T-helper 17 cell (primary cell): ENCODE results near the gene TOMM40. TPM values are rescaled to one million over a fixed set of nuclear protein-coding genes. Genes with fewer than 3 reads are reported as not detected.

Source experiments
- total RNA-seq, 4 donors: library from RNA in 2 of 4; stranded (reverse) in 2 of 4; gene quantifications; one replicate each; pipeline ENCODE4 v1.2.3 and lab custom pipeline; 2022 to 2026

TOMM40 gene
- total RNA-seq, 2 donors from 2014 or later: 29.0 to 34.8 TPM

Other genes with a start within 250 kb of the TOMM40 start
- under 1 TPM; 0.70 to 0.94 TPM for gene PVR, start 247.3 kb upstream of the TOMM40 start, total RNA-seq
- under 1 TPM; 0.27 to 0.39 TPM for gene CEACAM19, start 219.8 kb upstream of the TOMM40 start, total RNA-seq
- gene CEACAM16, start 192.1 kb upstream of the TOMM40 start, total RNA-seq: not detected
- 100 to 1,000 TPM; 149 to 168 TPM for gene BCL3, start 142.5 kb upstream of the TOMM40 start, total RNA-seq
- gene CBLC, start 113.4 kb upstream of the TOMM40 start, total RNA-seq: not detected
- gene BCAM, start 82.2 kb upstream of the TOMM40 start, total RNA-seq: not detected
- gene NECTIN2, start 45.0 kb upstream of the TOMM40 start, total RNA-seq: 1 to 10 TPM; 2.5 to 5.2 TPM
- 1 to 10 TPM; 1.3 to 2.0 TPM for gene APOE, start 14.5 kb downstream of the TOMM40 start, total RNA-seq
- gene APOC1, start 23.4 kb downstream of the TOMM40 start, total RNA-seq: not detected
- gene APOC4, start 51.0 kb downstream of the TOMM40 start, total RNA-seq: not detected
- not detected for gene APOC2, start 54.8 kb downstream of the TOMM40 start, total RNA-seq
- gene CLPTM1, start 64.1 kb downstream of the TOMM40 start, total RNA-seq: 10 to 100 TPM; 76.7 to 78.4 TPM
- gene RELB, start 110.2 kb downstream of the TOMM40 start, total RNA-seq: 100 to 1,000 TPM; 128 to 136 TPM
- gene CLASRP, start 147.8 kb downstream of the TOMM40 start, total RNA-seq: 100 to 1,000 TPM; 153 to 163 TPM
- 1 to 10 TPM; 3.4 to 3.5 TPM for gene ZNF296, start 185.2 kb downstream of the TOMM40 start, total RNA-seq
- 1 to 10 TPM; 8.8 TPM for gene GEMIN7, start 188.0 kb downstream of the TOMM40 start, total RNA-seq
- 10 to 100 TPM; 15.2 to 20.9 TPM for gene PPP1R37, start 201.9 kb downstream of the TOMM40 start, total RNA-seq